ENCODE results near the gene VSTM2A. TPM values are rescaled to one million over a fixed set of nuclear protein-coding genes. Genes with fewer than 3 reads are reported as not detected.

Gene VSTM2A
- total RNA-seq, 1 experiment from 2014 or later = not detected

DNA sequence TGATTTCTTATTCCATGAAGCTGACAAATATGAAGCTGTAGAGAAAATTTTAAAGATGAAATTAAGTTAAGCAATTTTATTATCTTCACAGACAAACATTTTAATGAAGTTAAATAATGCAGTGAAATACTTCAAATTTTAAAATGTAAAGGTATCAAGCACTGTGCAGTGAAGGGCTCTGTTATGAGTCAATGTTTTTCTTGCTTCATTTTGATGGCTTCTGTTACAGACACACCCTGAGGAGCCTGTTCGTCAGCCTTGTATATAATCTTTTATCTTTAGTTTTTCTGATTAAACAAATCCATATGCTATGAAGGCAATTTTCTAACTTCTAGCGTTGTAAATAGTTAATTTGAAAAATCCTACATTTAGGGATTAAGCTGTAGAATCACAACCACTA is 18.5 kb downstream of the VSTM2A start:
- H3K9me3 ChIP-seq (ENCODE audit: low read length) = no peaks in the 10 kb centered on the region
- no peak overlapping the region for H3K4me3 ChIP-seq (ENCODE audit: low read length)
- ChIA-PET POLR2A (ENCODE audit: unreplicated experiment) (no interaction called here), CTCF (no interaction called here)
- no peak for TF ChIP-seq EZH2 (IDR thresholded peaks at IDR 0.05; ENCODE audit: low read length, unreplicated experiment)
- TF ChIP-seq EZH2phosphoT487 (IDR thresholded peaks at IDR 0.05; ENCODE audit: borderline replicate concordance, low read length) = no peak
- TF ChIP-seq CTCF (conservative IDR thresholded peaks at IDR 0.05; ENCODE audit: low read depth, low read length) = no peak
- no peaks in the 10 kb centered on the region for H3K9me2 ChIP-seq (replicated peaks; ENCODE audit: low read length)
- DNase-seq (peak; percentile 46), ATAC-seq (peak; percentile 93)
- H3K36me3 ChIP-seq (ENCODE audit: low read depth, low read length) = no peaks in the 10 kb centered on the region
- intact Hi-C loops (cut with micrococcal nuclease) = no loop called here
- no TSS peak for BruUV-seq (replicated peaks)
- peak overlapping the region; percentile 16; the same call in 1 of the 2 replicates for H3K4me2 ChIP-seq (ENCODE audit: low read length)
- H3K79me2 ChIP-seq (ENCODE audit: low read length) = no peaks in the 10 kb centered on the region
- no peaks in the 10 kb centered on the region for H4K20me1 ChIP-seq (ENCODE audit: low read length)
- 0 out of 2 replicates have a peak, but pooled peaks cover 7% of the 10 kb centered on the region for H3K27me3 ChIP-seq (ENCODE audit: low read length)
- H3K4me1 ChIP-seq (ENCODE audit: insufficient read depth, low read length) = peaks cover 17% of the 10 kb centered on the region
- H3K9ac ChIP-seq (ENCODE audit: low read length) = no peak overlapping the region
- H3K27ac ChIP-seq (ENCODE audit: low read length) = peak overlapping the region; percentile 48
- no peak overlapping the region for H2AFZ ChIP-seq (ENCODE audit: low read length)
- no peaks in the 10 kb centered on the region for H3F3A ChIP-seq (ENCODE audit: low read length, unreplicated experiment)

DNA sequence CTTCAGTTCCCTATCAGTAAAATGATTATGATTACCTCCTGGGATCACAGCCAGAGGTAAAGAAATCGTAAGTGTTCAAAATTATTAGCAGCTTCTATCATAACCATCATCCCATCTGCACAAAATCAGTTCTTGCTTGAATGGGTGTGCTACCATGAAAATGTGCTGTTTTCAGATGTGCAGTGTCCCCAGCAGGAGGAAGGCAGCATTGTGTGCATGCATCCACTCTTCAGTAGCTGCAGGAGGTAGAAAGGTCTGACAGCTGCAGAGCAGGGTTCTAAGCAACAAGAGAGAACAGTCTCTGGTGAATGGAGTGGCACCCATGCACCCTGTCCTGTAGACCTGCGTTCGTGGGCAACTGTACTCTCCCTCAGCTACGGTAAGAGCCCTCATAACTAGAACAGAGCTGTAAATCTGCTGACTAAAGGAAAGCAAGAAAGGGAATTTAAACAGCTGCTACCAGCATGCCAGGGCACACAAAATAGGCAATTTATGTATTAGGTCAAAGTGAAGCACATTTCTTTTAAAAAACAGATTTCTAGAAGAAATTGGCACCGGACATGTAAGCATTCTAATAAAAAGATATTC is 21.2 kb downstream of the VSTM2A start:
- H3K4me2 ChIP-seq (ENCODE audit: low read length) = no peak overlapping the region
- no peaks in the 10 kb centered on the region for H3K9me2 ChIP-seq (replicated peaks; ENCODE audit: low read length)
- no peaks in the 10 kb centered on the region for H4K20me1 ChIP-seq (ENCODE audit: low read length)
- DNase-seq (no peak), ATAC-seq (no peak)
- ChIA-PET CTCF (interaction anchor here (0.5 to 0.8 kb wide), 2 partner anchors 114 to 846 kb away, joined by 3 to 4 read pairs; no protein-coding TSS in a partner anchor), POLR2A (ENCODE audit: unreplicated experiment) (no interaction called here)
- intact Hi-C loops (cut with micrococcal nuclease) = no loop called here
- 0 out of 2 replicates have a peak, but pooled peaks cover 7% of the 10 kb centered on the region for H3K27me3 ChIP-seq (ENCODE audit: low read length)
- no peak overlapping the region for H2AFZ ChIP-seq (ENCODE audit: low read length)
- TF ChIP-seq CTCF (conservative IDR thresholded peaks at IDR 0.05; ENCODE audit: low read depth, low read length) (no peak), EZH2 (IDR thresholded peaks at IDR 0.05; ENCODE audit: low read length, unreplicated experiment) (no peak), EZH2phosphoT487 (IDR thresholded peaks at IDR 0.05; ENCODE audit: borderline replicate concordance, low read length) (no peak)
- no peak overlapping the region for H3K9ac ChIP-seq (ENCODE audit: low read length)
- no peaks in the 10 kb centered on the region for H3K36me3 ChIP-seq (ENCODE audit: low read depth, low read length)
- H3F3A ChIP-seq (ENCODE audit: low read length, unreplicated experiment) = no peaks in the 10 kb centered on the region
- no TSS peak for BruUV-seq (replicated peaks)
- H3K27ac ChIP-seq (ENCODE audit: low read length) = no peak overlapping the region
- H3K9me3 ChIP-seq (ENCODE audit: low read length) = no peaks in the 10 kb centered on the region
- H3K4me1 ChIP-seq (ENCODE audit: insufficient read depth, low read length) = peaks cover 17% of the 10 kb centered on the region
- H3K4me3 ChIP-seq (ENCODE audit: low read length) = no peak overlapping the region
- H3K79me2 ChIP-seq (ENCODE audit: low read length) = no peaks in the 10 kb centered on the region

- no peaks in the 10 kb centered on the region for H3F3A ChIP-seq (ENCODE audit: low read length, unreplicated experiment)
- no peaks in the 10 kb centered on the region for H4K20me1 ChIP-seq (ENCODE audit: low read length)
- no peak overlapping the region for H2AFZ ChIP-seq (ENCODE audit: low read length)
- ChIA-PET POLR2A (ENCODE audit: unreplicated experiment) (no interaction called here), CTCF (no interaction called here)
- H3K79me2 ChIP-seq (ENCODE audit: low read length) = no peaks in the 10 kb centered on the region
- no peak overlapping the region for H3K4me3 ChIP-seq (ENCODE audit: low read length)
- no peak overlapping the region for H3K27ac ChIP-seq (ENCODE audit: low read length)
- no peak for TF ChIP-seq CTCF (conservative IDR thresholded peaks at IDR 0.05; ENCODE audit: low read depth, low read length)
- TF ChIP-seq EZH2 (IDR thresholded peaks at IDR 0.05; ENCODE audit: low read length, unreplicated experiment) = no peak
- TF ChIP-seq EZH2phosphoT487 (IDR thresholded peaks at IDR 0.05; ENCODE audit: borderline replicate concordance, low read length) = no peak
- ATAC-seq (no peak), DNase-seq (no peak)
- H3K9me3 ChIP-seq (ENCODE audit: low read length) = no peaks in the 10 kb centered on the region
- H3K4me2 ChIP-seq (ENCODE audit: low read length) = no peak overlapping the region
- no peaks in the 10 kb centered on the region for H3K9me2 ChIP-seq (replicated peaks; ENCODE audit: low read length)
- H3K27me3 ChIP-seq (ENCODE audit: low read length) = 0 out of 2 replicates have a peak, but pooled peaks cover 16% of the 10 kb centered on the region
- H3K9ac ChIP-seq (ENCODE audit: low read length) = no peak overlapping the region
- no TSS peak for BruUV-seq (replicated peaks)
- no peaks in the 10 kb centered on the region for H3K36me3 ChIP-seq (ENCODE audit: low read depth, low read length)
- intact Hi-C loops (cut with micrococcal nuclease) = no loop called here
- peaks cover 7% of the 10 kb centered on the region for H3K4me1 ChIP-seq (ENCODE audit: insufficient read depth, low read length)
These were observed 23.3 kb downstream of the VSTM2A start for GRCh38 chr7:54565432-54565831.
